GM12878 (cell line): ENCODE measurements around the gene SFXN2. TPM values are rescaled to one million over a fixed set of nuclear protein-coding genes. Genes with fewer than 3 reads are reported as not detected.

Source experiments
- CBX3 ChIP-seq: fragments of 200-600 bp; sonication (generic); IDR thresholded peaks from 2 replicates; pipeline ENCODE4 v1.6.1; 2016; ENCODE audit warnings: low read depth, borderline replicate concordance
- CEBPZ ChIP-seq: fragments of 150-350 bp; IDR thresholded peaks from 2 replicates; pipeline ENCODE4 v1.6.1; 2016; ENCODE audit warnings: low read depth, low read length
- E2F4 ChIP-seq: IDR thresholded peaks from 2 replicates; pipeline ENCODE4 v1.6.1; 2012; ENCODE audit warnings: low read depth, low read length, improper control_type of control experiment
- E4F1 ChIP-seq: fragments of 450-650 bp; IDR thresholded peaks from 2 replicates; pipeline ENCODE4 v1.6.1; 2018; ENCODE audit warnings: borderline replicate concordance, mild to moderate bottlenecking; ENCODE audit not compliant: partially characterized antibody
- ELK1 ChIP-seq: IDR thresholded peaks from 2 replicates; pipeline ENCODE4 v1.6.1; 2012; ENCODE audit warnings: low read depth, low read length, improper control_type of control experiment
- EP300 ChIP-seq, 2 experiments: fragments of 150-350 bp in 1 of 2; IDR thresholded peaks; 2 replicates each; pipeline ENCODE4 v1.6.1; 2011 to 2012; ENCODE audit warnings: low read depth in 2 of 2, low read length in 2 of 2, borderline replicate concordance in 1 of 2, improper control_type of control experiment in 1 of 2, inconsistent platforms in 1 of 2; ENCODE audit not compliant: control insufficient read depth in 1 of 2
- EZH2 ChIP-seq: IDR thresholded peaks from 2 replicates; pipeline ENCODE4 v1.6.1; 2012; ENCODE audit warnings: low read depth, mild to moderate bottlenecking, control low read depth, inconsistent platforms, low read length, borderline replicate concordance; ENCODE audit not compliant: control insufficient read depth
- MAX ChIP-seq: IDR thresholded peaks from 2 replicates; pipeline ENCODE4 v1.6.1; 2012; ENCODE audit warnings: low read depth, low read length, improper control_type of control experiment
- MYB ChIP-seq: fragments of 150-350 bp; IDR thresholded peaks from 2 replicates; pipeline ENCODE4 v1.6.1; 2014; ENCODE audit warnings: mild to moderate bottlenecking, low read depth, low read length, borderline replicate concordance
- NFIC ChIP-seq: IDR thresholded peaks from 2 replicates; pipeline ENCODE4 v1.6.1; 2012; ENCODE audit warnings: low read depth, mild to moderate bottlenecking, inconsistent platforms, low read length, moderate library complexity
- POLR2A ChIP-seq: IDR thresholded peaks from 2 replicates; pipeline ENCODE4 v1.6.1; 2011; ENCODE audit warnings: low read depth, mild to moderate bottlenecking, low read length
- RAD21 ChIP-seq: IDR thresholded peaks from 2 replicates; pipeline ENCODE4 v1.6.1; 2011; ENCODE audit warnings: mild to moderate bottlenecking, low read depth, low read length, moderate library complexity; ENCODE audit not compliant: insufficient read depth
- RB1 ChIP-seq: fragments of 450-650 bp; formaldehyde crosslinking; IDR thresholded peaks from 2 replicates; pipeline ENCODE4 v1.6.1; 2017; ENCODE audit warnings: mild to moderate bottlenecking, borderline replicate concordance
- SMARCA5 ChIP-seq: fragments of 450-650 bp; IDR thresholded peaks from 2 replicates; pipeline ENCODE4 v1.6.1; 2017; ENCODE audit warnings: mild to moderate bottlenecking
- STAT1 ChIP-seq: fragments of 450-650 bp; conservative IDR thresholded peaks from 2 replicates; pipeline ENCODE4 v1.6.1; 2014; ENCODE audit warnings: antibody characterized with exemption, mild to moderate bottlenecking
- ZNF384 ChIP-seq: IDR thresholded peaks from 2 replicates; pipeline ENCODE4 v1.6.1; 2012; ENCODE audit warnings: low read depth, mild to moderate bottlenecking, low read length, improper control_type of control experiment, borderline replicate concordance
- polyA plus RNA-seq, 11 experiments: library from polyadenylated mRNA; depleted of rRNA in 4 of 11; unstranded in 6 of 11; stranded (reverse) in 5 of 11; fragments of >200 nt; fragmentation: Nextera tagmentation in 4 of 11; fragmentation: Illumina TruSeq in 1 of 11; extraction: Ambion mirVana in 4 of 11; extraction: Trizol in 1 of 11; gene quantifications; 1 replicate in 1 of 11; 2 replicates in 10 of 11; pipeline versions ENCODE4 v1.2.1 to v1.2.3, GENCODE V29; 2011 to 2016; ENCODE audit warnings: inconsistent platforms in 2 of 11, missing spikeins in 2 of 11, low read depth in 1 of 11
- total RNA-seq, 4 experiments: library from RNA; depleted of rRNA in 3 of 4; stranded (reverse); fragments of >200 nt in 3 of 4; fragmentation: Illumina TruSeq in 1 of 4; extraction: Trizol in 1 of 4; gene quantifications; 2 replicates each; pipeline versions ENCODE4 v1.2.1 to v1.2.3, GENCODE V29; 2013 to 2021

The SFXN2 gene
- total and polyA plus RNA-seq, 10 of the 15 experiments (the other 5 are each of a cell fraction or from before 2014, with no cell fraction given): 8.8 to 22.5 (median 18.5) TPM

- TF ChIP-seq CEBPZ: no peak
- TF ChIP-seq POLR2A: peak; percentile 74
- peak; percentile 71 for TF ChIP-seq MAX
- peak; percentile 59 for TF ChIP-seq E4F1
- TF ChIP-seq MYB: no peak
- no peak; the same call in 1 of the 2 replicates for TF ChIP-seq RB1
- no peak for TF ChIP-seq NFIC
- TF ChIP-seq E2F4: peak; percentile 29; the same call in 1 of the 2 replicates
- TF ChIP-seq RAD21: peak; percentile 20; the same call in 1 of the 2 replicates
- TF ChIP-seq CBX3: no peak
- no peak for TF ChIP-seq EP300 (IDR thresholded peaks at IDR 0.05; ENCODE audit: borderline replicate concordance in 1 of 2, control insufficient read depth in 1 of 2, low read depth in 2 of 2, low read length in 2 of 2)
- TF ChIP-seq ELK1: no peak
- no peak for TF ChIP-seq ZNF384
- TF ChIP-seq SMARCA5: no peak
- no peak for TF ChIP-seq STAT1
- TF ChIP-seq EZH2: no peak
These were observed 419 bp upstream of the SFXN2 start, which contains the start of gene ARL3 (continued) for GRCh38 chr10:102713814-102714620.
